HFF-Myc (cell line): ENCODE results near the gene SBNO2.
"Not testable (repeated sequence)": the region's sequence is repeated elsewhere in the genome, so short reads cannot be mapped to it uniquely, and the experiment has no call there.

ENCODE experiments used
- DNase-seq: peaks from one replicate; pipeline ENCODE4 v3.0.0-alpha.2; 2011; ENCODE audit warnings: low read depth; ENCODE audit errors: extremely low read depth
- H3K4me3 ChIP-seq: replicated peaks from 2 replicates; pipeline ENCODE4 v1.5.1; 2011; ENCODE audit warnings: low read depth, mild to moderate bottlenecking, control low read depth, low read length
- TF ChIP-seq, protein P1 (sequence below): IDR thresholded peaks from 2 replicates; pipeline ENCODE4 v1.5.1; 2012; ENCODE audit warnings: mild to moderate bottlenecking, low read depth, low read length, control low read depth; ENCODE audit errors: missing control alignments

SBNO2 gene

GRCh38 chr19:1119475-1120217 is 54.4 kb downstream of the SBNO2 start:
- TF ChIP-seq, protein P1, sequence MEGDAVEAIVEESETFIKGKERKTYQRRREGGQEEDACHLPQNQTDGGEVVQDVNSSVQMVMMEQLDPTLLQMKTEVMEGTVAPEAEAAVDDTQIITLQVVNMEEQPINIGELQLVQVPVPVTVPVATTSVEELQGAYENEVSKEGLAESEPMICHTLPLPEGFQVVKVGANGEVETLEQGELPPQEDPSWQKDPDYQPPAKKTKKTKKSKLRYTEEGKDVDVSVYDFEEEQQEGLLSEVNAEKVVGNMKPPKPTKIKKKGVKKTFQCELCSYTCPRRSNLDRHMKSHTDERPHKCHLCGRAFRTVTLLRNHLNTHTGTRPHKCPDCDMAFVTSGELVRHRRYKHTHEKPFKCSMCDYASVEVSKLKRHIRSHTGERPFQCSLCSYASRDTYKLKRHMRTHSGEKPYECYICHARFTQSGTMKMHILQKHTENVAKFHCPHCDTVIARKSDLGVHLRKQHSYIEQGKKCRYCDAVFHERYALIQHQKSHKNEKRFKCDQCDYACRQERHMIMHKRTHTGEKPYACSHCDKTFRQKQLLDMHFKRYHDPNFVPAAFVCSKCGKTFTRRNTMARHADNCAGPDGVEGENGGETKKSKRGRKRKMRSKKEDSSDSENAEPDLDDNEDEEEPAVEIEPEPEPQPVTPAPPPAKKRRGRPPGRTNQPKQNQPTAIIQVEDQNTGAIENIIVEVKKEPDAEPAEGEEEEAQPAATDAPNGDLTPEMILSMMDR = no peak
- H3K4me3 ChIP-seq = no peak overlapping the region
- DNase-seq = no peak

- DNase-seq = no peak
- H3K4me3 ChIP-seq = no peak overlapping the region
- TF ChIP-seq, protein P1 = no peak
These were observed 55.1 kb downstream of the SBNO2 start for GRCh38 chr19:1118999-1119398.

GRCh38 chr19:1117654-1118053 is 56.4 kb downstream of the SBNO2 start:
- no peak overlapping the region for H3K4me3 ChIP-seq
- TF ChIP-seq, protein P1 = no peak

GRCh38 chr19:1116726-1117581 is 57.1 kb downstream of the SBNO2 start:
- H3K4me3 ChIP-seq = no peak overlapping the region
- TF ChIP-seq, protein P1 = no peak
- no peak for DNase-seq

More at GRCh38 chr19:1117654-1118053, 56.4 kb downstream of the SBNO2 start:
- DNase-seq = no peak

DNA sequence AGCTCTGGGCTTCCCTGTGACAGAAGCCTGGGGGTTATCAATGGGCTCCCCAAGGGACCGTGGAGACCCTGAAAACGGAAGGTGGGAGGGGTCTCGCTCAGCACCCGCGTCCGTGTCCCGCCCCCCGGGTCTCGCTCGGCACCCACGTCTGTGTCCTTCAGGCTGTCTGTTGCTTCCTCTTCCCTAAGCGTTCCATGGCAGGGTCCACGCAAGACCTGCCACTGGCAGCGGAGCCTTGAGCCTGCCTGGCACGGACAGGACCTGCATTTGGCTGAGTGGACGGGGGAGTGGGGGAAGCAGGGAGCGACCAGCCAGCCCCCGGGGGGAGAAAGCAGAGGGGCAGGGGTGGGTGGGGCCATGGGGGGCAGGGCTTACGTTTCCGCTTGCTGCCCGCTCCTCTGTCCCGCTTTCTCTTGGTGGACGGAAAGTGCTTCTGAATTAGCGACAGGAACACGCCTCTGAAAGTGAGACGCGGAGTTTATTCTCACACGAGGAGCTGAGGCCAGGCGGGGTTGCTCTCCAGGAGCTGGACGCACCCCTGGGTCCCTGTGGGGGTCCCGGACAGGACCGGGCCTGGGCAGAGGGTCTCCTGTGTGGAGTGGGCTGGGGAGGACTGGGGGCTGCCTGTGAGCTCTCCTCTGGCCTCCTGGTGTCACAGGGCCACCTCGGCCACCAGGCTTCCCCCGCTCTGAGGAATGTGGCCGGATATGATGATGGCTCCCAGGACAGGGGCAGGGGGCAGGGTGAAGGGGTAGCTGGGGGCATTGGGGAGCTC is 58.2 kb downstream of the SBNO2 start:
- TF ChIP-seq, protein P1 = no peak
- no peak for DNase-seq
- H3K4me3 ChIP-seq = no peak overlapping the region

DNA sequence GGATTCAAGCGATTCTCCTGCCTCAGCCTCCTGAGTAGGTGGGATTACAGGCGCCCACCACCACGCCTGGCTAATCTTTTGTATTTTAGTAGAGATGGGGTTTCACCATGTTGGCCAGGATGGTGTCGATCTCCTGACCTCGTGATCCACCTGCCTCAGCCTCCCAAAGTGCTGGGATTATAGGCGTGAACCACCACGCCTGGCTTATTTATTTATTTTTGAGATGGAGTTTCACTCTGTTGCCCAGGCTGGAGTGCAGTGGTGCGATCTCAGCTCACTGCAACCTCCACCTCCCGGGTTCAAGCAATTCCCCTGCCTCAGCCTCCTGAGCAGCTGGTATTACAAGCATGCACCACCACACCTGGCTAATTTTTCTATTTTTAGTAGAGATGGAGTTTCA is 59.3 kb downstream of the SBNO2 start:
- DNase-seq, H3K4me3 ChIP-seq: not testable (repeated sequence)

DNA sequence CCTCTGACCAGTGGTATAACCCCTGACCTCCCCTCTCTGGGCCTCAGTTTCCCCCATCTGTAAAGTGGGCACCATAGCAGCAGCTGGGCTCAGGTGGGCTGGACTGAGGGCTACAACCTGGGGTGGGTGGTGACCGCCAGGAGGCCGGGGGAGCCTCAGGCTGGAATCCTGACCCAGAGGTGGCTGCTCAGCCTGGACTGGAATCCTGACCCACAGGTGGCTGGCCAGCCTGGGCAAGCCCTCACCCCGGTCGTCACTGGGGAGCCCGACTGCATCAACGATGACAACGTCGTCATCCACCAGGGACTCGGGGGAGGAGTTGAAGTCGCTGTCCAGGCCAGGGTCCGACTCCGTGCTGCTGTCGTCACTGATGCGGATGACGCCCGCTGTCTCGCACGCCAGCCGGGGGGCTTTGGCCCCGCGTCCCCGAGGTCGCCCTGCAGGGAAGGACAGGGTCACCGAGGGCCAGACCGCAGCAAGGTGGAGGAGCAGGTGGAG is 60.0 kb downstream of the SBNO2 start:
- no peak for DNase-seq
- TF ChIP-seq, protein P1 = no peak

More for the DNA sequence above, 60.0 kb downstream of the SBNO2 start:
- no peak overlapping the region for H3K4me3 ChIP-seq
